Renal cortex interstitium (tissue), 11 donors: ENCODE data around the gene INPP1. TPM values are rescaled to one million over a fixed set of nuclear protein-coding genes. Genes with fewer than 3 reads are reported as not detected.

Experiments
- DNase-seq, 11 donors: peaks; one replicate each; pipeline ENCODE4 v3.0.0-alpha.2; 2013; ENCODE audit warnings: low read depth in 9 of 11, low spot score in 4 of 11; ENCODE audit errors: extremely low read depth in 1 of 11
- polyA plus RNA-seq, 3 donors: library from polyadenylated mRNA; unstranded; fragments of 120-200 nt; gene quantifications; one replicate each; pipeline ENCODE4 v1.2.1, GENCODE V29; 2013; ENCODE audit not compliant: insufficient read length in 3 of 3

INPP1 gene
- polyA plus RNA-seq, 3 donors: 13.3 to 20.6 (median 14.8) TPM

DNA sequence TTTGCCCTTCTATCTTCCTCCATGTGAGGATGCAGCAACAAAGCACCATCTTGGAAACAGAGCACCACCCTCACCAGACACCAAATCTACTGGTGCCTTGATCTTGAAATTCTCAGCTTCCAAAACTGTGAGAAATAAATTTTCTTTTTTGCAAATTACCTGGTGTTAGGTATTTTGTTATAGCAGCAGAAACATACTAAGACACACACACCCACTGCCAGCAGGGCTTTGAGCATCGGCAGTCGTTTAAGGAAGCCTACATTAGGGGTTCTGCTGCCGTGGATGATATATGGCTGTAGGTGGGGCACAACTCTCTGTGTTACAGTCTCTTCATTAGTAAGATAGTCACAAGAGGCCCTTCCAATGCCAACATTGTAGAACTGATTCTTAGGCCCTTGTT lies 44.0 kb downstream of the INPP1 start:
- no peak for DNase-seq

DNA sequence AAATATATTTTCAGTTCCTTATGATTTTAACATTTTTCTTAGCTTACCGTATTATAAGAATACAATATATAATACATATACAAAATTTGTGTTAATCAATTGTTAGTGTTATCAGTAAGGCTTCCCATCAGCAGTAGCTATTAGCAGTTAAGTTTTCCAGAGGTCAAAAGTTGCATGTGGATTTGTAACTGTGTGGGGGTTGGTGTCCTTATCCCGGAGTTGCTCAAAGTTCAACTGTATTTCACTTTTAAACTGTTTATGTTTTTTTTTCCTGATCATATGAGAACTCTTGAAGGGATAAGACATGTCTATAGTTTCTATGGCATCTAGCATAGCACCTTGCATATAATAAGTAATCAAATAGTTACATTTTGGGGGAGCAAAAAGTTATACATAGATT lies 52.9 kb downstream of the INPP1 start:
- no peak for DNase-seq

GRCh38 chr2:190402986-190403603 lies 59.7 kb downstream of the INPP1 start:
- no peak for DNase-seq

GRCh38 chr2:190404487-190404886 lies 61.1 kb downstream of the INPP1 start:
- DNase-seq: no peak

GRCh38 chr2:190405070-190405469 lies 61.7 kb downstream of the INPP1 start:
- DNase-seq: no peak

- no peak for DNase-seq
These were observed 62.6 kb downstream of the INPP1 start for GRCh38 chr2:190405995-190406394.

DNA sequence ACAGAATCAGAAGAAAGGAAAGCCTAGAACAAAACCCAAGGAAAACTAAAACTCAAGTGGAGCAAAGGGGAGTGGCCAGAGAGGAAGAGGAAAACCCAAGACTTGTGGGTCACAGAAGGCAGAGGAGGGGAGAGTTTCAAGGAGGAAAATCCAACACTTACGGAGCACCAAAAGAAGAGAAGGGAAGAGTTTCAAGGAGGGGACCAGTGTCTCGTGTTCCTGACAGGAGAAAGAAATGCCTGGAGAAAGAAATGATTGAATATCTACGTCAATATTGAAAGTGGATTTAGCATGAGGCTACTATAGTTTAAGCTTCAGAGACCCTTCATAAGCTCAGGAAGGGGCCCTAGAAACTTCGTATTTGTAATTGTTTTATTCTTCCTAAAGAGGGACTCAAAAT lies 63.4 kb downstream of the INPP1 start:
- DNase-seq: no peak

DNA sequence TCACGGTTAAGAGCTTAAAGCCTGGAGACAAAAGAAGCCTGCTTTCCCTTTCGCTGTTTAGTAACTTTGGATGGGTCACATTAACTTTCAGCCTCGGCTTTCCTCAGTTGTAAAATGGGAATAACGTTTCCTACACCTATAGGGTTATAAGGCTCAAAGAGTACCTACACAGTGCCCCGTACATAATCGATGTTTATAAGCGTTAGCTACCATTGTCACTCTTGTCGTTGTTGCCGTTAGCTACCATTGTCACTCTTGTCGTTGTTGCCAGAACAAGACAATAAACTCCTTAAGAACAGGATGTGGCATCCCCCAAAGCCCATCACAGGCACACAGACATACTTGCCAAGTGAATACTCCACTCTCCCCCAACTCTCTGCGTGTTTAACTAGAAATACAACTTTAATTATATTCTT lies 63.9 kb downstream of the INPP1 start:
- peak in 4 of 11 donors; percentile 3 to 7 (median 4) for DNase-seq

GRCh38 chr2:190407662-190408537 lies 64.5 kb downstream of the INPP1 start, which contains the start of gene MFSD6:
MFSD6 (plus strand) TSS chr2:190408355; CDS start chr2:190436030, 27,675 bp downstream.
- peak in 5 of 11 donors; percentile 17 to 38 (median 31) for DNase-seq

DNA sequence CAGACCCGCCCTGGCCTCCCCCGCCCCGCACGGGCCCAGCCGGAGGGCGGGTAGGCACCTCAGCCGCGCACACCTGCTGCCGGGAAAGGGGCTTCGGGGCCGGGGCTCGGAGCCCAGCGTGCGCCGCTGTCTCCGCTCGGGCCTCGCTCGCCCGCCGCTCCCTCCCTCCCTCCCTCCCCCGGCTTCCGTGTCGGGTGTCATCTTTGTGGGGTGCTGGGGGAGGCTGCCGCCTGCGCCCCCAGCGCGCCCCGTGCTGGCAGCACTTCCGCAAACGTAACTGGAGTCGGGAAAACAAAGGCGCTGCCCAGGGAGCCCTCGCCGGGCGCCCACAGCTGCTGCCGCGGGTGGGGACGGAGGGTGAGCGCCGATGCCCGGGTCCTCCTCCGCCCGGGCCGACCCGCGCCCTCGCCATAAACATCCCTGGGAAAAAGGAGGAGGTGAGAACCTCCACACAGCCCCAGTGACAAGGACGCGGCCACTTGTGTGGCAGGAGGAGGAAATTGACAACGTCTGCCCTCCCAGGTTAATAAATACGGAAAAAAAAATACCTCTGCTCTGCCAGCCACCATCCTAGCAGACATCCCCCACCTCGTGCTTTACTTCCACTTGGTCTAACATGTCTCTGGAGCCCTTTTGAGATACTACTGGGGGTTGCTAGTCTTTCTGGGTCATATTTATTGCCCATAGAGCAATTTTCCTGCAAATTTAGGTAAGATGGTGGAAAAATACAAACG lies 65.3 kb downstream of the INPP1 start:
- peak in 4 of 11 donors; percentile 6 to 22 (median 16) for DNase-seq

GRCh38 chr2:190409616-190410015 lies 66.2 kb downstream of the INPP1 start:
- no peak for DNase-seq

DNA sequence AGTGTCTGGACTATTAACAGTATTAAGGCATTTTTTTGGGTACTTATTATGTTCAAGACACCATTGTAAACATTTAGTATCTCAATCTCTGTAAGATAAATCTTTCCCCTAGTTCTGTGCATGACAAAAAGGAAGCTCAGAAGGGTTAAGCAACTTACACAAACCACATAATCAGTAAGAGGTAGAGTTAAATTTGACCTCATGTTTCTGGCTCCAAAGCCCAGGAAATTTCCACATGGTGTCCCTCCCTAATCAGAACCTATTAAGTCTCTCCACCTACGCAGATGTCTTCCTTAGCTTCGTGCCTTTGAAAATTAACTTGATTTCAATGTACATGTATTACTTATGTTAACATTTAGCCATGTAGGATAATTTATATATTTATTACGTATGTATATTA lies 66.8 kb downstream of the INPP1 start:
- no peak for DNase-seq

- no peak for DNase-seq
These were observed 69.6 kb downstream of the INPP1 start for GRCh38 chr2:190412966-190413365.

DNA sequence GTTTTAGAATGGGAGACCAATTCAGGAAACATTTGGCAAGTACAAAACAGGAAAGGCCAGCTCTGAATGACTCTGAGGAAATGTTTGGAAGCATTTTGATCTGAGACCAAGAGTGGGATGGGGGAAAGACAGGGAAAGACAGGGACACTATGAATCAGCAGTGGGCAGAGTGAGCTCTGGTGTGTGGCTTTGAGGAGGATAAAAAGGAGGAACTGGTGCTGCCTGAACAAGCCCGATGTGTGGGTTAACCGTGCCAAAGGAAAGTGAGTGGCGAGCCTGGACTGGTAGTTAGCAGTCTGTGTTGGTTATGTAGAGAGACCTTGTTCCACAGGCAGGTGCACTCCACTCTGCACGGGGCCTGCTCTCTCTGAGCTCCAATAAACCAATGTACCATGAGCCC lies 70.0 kb downstream of the INPP1 start:
- DNase-seq: no peak

- no peak for DNase-seq
These were observed 71.9 kb downstream of the INPP1 start for GRCh38 chr2:190415251-190415650.

DNA sequence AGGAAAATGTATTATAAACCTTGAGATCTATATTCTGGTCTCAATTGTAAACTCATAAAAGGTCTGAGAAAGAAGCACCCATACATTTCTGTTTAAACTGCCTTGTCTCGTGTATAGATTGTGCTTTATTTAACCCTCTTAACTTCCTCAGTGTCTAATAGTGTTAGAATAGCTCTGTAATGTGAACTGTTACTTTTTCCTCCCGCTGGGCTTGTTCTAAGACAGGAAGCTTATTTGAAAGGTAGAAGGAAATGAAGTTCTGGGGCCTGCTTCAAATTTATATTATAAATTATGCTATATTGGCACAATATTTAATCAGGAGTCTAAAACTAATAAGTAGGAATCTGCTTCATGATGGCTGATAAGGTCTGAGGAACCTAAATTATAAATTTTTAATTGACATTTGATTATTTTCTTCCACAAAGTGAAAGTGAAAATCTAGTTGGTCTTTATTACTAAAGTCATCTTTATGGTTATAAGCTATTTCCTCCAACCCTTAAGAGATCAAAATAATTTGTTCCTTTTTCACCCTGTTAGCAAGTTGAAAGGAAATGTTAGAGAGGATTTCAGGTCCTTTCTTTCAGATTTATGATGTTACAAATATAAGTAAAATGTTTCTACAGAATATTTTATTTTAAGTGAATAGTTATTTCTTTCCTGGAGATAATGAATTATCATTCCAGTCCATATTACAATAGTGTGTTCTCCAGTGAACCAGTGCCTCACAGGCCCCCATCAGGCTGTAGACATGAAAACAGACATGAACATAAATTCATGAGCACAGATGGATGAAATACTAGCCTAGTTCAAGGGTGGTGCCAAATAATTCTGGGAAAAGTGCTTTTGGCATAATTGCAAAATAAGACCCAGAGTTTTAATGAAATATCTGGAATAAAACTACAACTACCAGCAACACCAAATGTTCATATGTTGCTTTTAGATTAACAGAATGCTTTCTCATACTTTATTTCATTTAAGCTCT lies 72.7 kb downstream of the INPP1 start:
- DNase-seq: no peak

DNA sequence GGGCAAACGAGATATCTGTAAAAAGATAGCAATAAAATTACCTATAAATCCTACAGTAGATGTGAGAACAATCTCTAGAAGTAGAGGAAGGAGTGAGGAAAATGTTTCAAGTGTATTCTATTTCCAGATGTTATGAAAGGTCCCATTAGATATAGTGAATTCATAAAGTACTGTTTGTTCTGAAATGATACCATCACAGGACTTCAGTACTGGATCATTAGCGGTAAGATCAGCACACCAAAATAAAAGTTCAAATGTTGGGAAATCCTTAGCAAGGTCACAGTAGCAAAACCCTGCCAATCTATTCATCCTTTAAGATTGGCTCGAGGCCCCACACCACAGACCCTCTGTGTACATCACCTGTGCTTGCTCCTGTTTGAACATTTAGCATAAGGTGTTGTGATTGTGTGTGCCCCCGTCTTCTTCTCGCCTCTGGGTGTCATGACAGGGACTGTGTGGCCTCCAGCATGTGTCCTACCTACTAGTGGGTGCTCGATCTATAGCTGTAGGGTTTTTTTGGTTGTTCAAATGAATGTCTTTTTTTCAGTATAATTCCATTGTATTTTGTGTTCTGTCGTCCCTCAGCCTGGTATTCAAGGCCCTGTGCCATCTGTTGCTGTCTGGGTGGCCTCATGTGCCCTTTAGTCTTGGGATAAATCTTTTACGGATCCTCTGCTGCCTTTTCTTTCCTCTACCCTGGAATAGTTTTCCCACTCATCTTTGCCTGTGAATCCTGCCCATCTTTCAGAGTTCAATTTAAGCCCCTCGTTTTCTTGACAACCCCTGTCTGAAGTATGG lies 73.9 kb downstream of the INPP1 start:
- no peak for DNase-seq

- no peak for DNase-seq
These were observed 75.3 kb downstream of the INPP1 start for GRCh38 chr2:190418727-190419126.
